ENCODE results near the gene PAQR5. TPM values are rescaled to one million over a fixed set of nuclear protein-coding genes. Genes with fewer than 3 reads are reported as not detected.

PAQR5 gene
- total RNA-seq, 1 experiment from 2014 or later = 34.0 TPM

- Histone ChIP-seq H2AFZ (ENCODE audit: low read depth, low read length, poor library complexity, severe bottlenecking) (no peak overlapping the region), H3K4me3 (replicated peaks in 1 of 2; ENCODE audit: low read depth in 1 of 2, low read length in 2 of 2) (no peak overlapping the region), H3K27me3 (ENCODE audit: insufficient read depth, low read length) (no peaks in the 10 kb centered on the region), H3K79me2 (ENCODE audit: insufficient read depth, low read length) (no peaks in the 10 kb centered on the region), H4K20me1 (ENCODE audit: insufficient read depth) (no peaks in the 10 kb centered on the region), H3K4me1 (ENCODE audit: control insufficient read depth in 1 of 2, insufficient read depth in 2 of 2, low read length in 2 of 2) (no peaks in the 10 kb centered on the region), H3K36me3 (ENCODE audit: control insufficient read depth in 1 of 2, insufficient read depth in 2 of 2, low read length in 2 of 2) (no peaks in the 10 kb centered on the region), H3K9me3 (ENCODE audit: control insufficient read depth in 1 of 2, insufficient read depth in 1 of 2, low read depth in 1 of 2, low read length in 2 of 2) (no peaks in the 10 kb centered on the region), H3K27ac (ENCODE audit: low read depth, low read length) (no peak overlapping the region), H3K4me2 (ENCODE audit: low read length) (no peak overlapping the region), H3K9me2 (ENCODE audit: insufficient read depth) (no peaks in the 10 kb centered on the region), H3K9ac (ENCODE audit: low read length) (no peak overlapping the region)
- CTCF ChIA-PET = no interaction called here
- TF ChIP-seq ATF3 (IDR thresholded peaks at IDR 0.05) (no peak), CBX3 (IDR thresholded peaks at IDR 0.05; ENCODE audit: low read depth) (no peak), CTCF (IDR thresholded peaks at IDR 0.05 in 2 of 3, conservative IDR thresholded peaks at IDR 0.05 in 1 of 3; ENCODE audit: borderline replicate concordance in 1 of 3, insufficient read depth in 1 of 3, low read depth in 2 of 3, low read length in 2 of 3) (no peak), RAD21 (IDR thresholded peaks at IDR 0.05; ENCODE audit: low read depth) (no peak), EGR1 (IDR thresholded peaks at IDR 0.05; ENCODE audit: low read depth) (no peak), POLR2A (IDR thresholded peaks at IDR 0.05; ENCODE audit: borderline replicate concordance, extremely low read depth, insufficient read depth, insufficient read length) (no peak), EZH2 (IDR thresholded peaks at IDR 0.05) (no peak), FOSL1 (IDR thresholded peaks at IDR 0.05; ENCODE audit: low read depth) (no peak), POLR2AphosphoS5 (IDR thresholded peaks at IDR 0.05; ENCODE audit: low read depth, low read length) (no peak), ZNF274 (IDR thresholded peaks at IDR 0.05; ENCODE audit: low read depth, low read length) (no peak), TCF7L2 (IDR thresholded peaks at IDR 0.05; ENCODE audit: borderline replicate concordance, extremely low read depth, insufficient read depth, insufficient read length) (no peak), CEBPB (IDR thresholded peaks at IDR 0.05; ENCODE audit: low read depth) (no peak), SRF (IDR thresholded peaks at IDR 0.05; ENCODE audit: low read depth) (no peak), SIN3A (IDR thresholded peaks at IDR 0.05; ENCODE audit: low read depth) (no peak), MAX (IDR thresholded peaks at IDR 0.05) (no peak), ELF1 (IDR thresholded peaks at IDR 0.05; ENCODE audit: borderline replicate concordance, low read depth) (no peak), ZFX (IDR thresholded peaks at IDR 0.05) (no peak)
- intact Hi-C loops (cut with micrococcal nuclease) = no loop called here
- POLR2A ChIA-PET = no interaction called here
- DNase-seq (ENCODE audit: low read depth, low spot score) (no peak), ATAC-seq (no peak)
- RAD21 ChIA-PET (ENCODE audit: low non-redundant PET in 1 of 2, low total read pairs in 2 of 2, uncharacterized antibody in 2 of 2, unreplicated experiment in 2 of 2) = no interaction called here
- BruUV-seq (replicated peaks) = no TSS peak
Observed at GRCh38 chr15:69320977-69321554, 22.4 kb downstream of the PAQR5 start.

Measured in HCT116 (cell line).